Panc1 (cell line): ENCODE data around the gene CBLN1. TPM values are rescaled to one million over a fixed set of nuclear protein-coding genes. Genes with fewer than 3 reads are reported as not detected.

ENCODE experiments used
- ATAC-seq: fragments of 200-7000 bp; cut with Tn5 transposase; 2 replicates; pipeline ENCODE4 v1.9.1; 2020; ENCODE audit warnings: mild to moderate bottlenecking, moderate library complexity
- BruUV-seq: library from RNA; stranded (reverse); fragments of 400-500 nt; replicated peaks from 2 replicates; lab custom pipeline; 2021; lab: Mats Ljungman, UMichigan
- CTCF ChIA-PET: fragments of 300-600 bp; sonication (Branson Sonifier 250); formaldehyde crosslinking; loops from one replicate; lab custom pipeline; 2022; ENCODE audit warnings: antibody characterized with exemption; lab: Charles Lee
- POLR2A ChIA-PET: fragments of 300-600 bp; sonication (Branson Sonifier 250); formaldehyde crosslinking; loops from one replicate; lab custom pipeline; 2022; ENCODE audit warnings: antibody characterized with exemption; lab: Charles Lee
- DNase-seq: peaks from one replicate; pipeline ENCODE4 v3.0.0-alpha.2; 2010; ENCODE audit warnings: low read depth, low spot score
- H3K27ac ChIP-seq: 2 replicates; pipeline ENCODE4 v1.5.1; 2011; ENCODE audit warnings: mild to moderate bottlenecking, low read length, inconsistent platforms
- H3K27me3 ChIP-seq: fragments of 200-500 bp; sonication (Bioruptor generic); 2 replicates; pipeline ENCODE4 v1.6.0; 2014; ENCODE audit warnings: low read length, inconsistent platforms; ENCODE audit not compliant: control insufficient read depth, insufficient read depth
- H3K36me3 ChIP-seq: fragments of 200-500 bp; sonication (Bioruptor generic); 2 replicates; pipeline ENCODE4 v1.5.1; 2014; ENCODE audit warnings: inconsistent platforms, mild to moderate bottlenecking, low read length, moderate library complexity; ENCODE audit not compliant: control insufficient read depth, insufficient read depth
- H3K4me1 ChIP-seq: 2 replicates; pipeline ENCODE4 v1.5.1; 2011; ENCODE audit warnings: inconsistent platforms, mild to moderate bottlenecking, low read length, moderate library complexity; ENCODE audit not compliant: control insufficient read depth, insufficient read depth
- H3K4me3 ChIP-seq, 2 experiments: 2 replicates each; pipeline ENCODE4 v1.5.1; 2011 to 2012; ENCODE audit warnings: low read depth in 2 of 2, low read length in 2 of 2, mild to moderate bottlenecking in 2 of 2, inconsistent platforms in 1 of 2, moderate library complexity in 1 of 2
- H3K9me3 ChIP-seq: fragments of 200-500 bp; sonication (Bioruptor generic); 2 replicates; pipeline ENCODE4 v1.5.1; 2014; ENCODE audit warnings: low read depth, mild to moderate bottlenecking, inconsistent platforms, low read length, moderate library complexity; ENCODE audit not compliant: control insufficient read depth, insufficient read depth
- CTCF ChIP-seq: fragments of 450-650 bp; IDR thresholded peaks from 2 replicates; pipeline ENCODE4 v1.5.1; 2017; ENCODE audit warnings: mild to moderate bottlenecking
- POLR2AphosphoS5 ChIP-seq: IDR thresholded peaks from 2 replicates; pipeline ENCODE4 v1.6.1; 2012; ENCODE audit warnings: mild to moderate bottlenecking, low read depth, low read length, moderate library complexity
- REST ChIP-seq, 2 experiments: IDR thresholded peaks; 2 replicates each; pipeline ENCODE4 v1.6.1; 2011 to 2012; ENCODE audit warnings: low read depth in 2 of 2, control low read depth in 1 of 2, low read length in 1 of 2, mild to moderate bottlenecking in 1 of 2, moderate library complexity in 1 of 2; ENCODE audit not compliant: insufficient read depth in 1 of 2
- SIN3A ChIP-seq: IDR thresholded peaks from 2 replicates; pipeline ENCODE4 v1.6.1; 2012; ENCODE audit warnings: low read depth, mild to moderate bottlenecking, low read length, moderate library complexity, borderline replicate concordance; ENCODE audit not compliant: insufficient read depth
- TCF7L2 ChIP-seq: IDR thresholded peaks from 2 replicates; pipeline ENCODE4 v1.6.1; 2011; ENCODE audit warnings: mild to moderate bottlenecking, low read depth, low read length, inconsistent platforms
- in situ Hi-C: cut with HindIII; loops from 2 replicates; pipeline ENCODE4 v1.10.0; 2016; ENCODE audit warnings: low sequenced_read_pairs, low pct_unique_long_range_greater_than_20kb
- intact Hi-C: fragments of 100-400 bp; cut with micrococcal nuclease; formaldehyde crosslinking; loops from one replicate; pipeline ENCODE4 v1.10.0; 2022; ENCODE audit not compliant: unreplicated experiment
- total RNA-seq: library from RNA; stranded (reverse); gene quantifications from one replicate; pipeline ENCODE4 v1.2.1, GENCODE V29; 2021; ENCODE audit not compliant: unreplicated experiment

The CBLN1 gene
- total RNA-seq, 1 experiment from 2014 or later, result not detected

GRCh38 chr16:49262501-49262900 is 19.1 kb downstream of the CBLN1 start:
- Histone ChIP-seq H3K9me3 (no peaks in the 10 kb centered on the region), H3K4me1 (no peaks in the 10 kb centered on the region), H3K27me3 (no peaks in the 10 kb centered on the region), H3K4me3 (no peak overlapping the region), H3K36me3 (no peaks in the 10 kb centered on the region), H3K27ac (no peak overlapping the region)
- in situ Hi-C loops (no loop called here), intact Hi-C loops (no loop called here)
- CTCF ChIA-PET, result no interaction called here
- POLR2A ChIA-PET, result no interaction called here
- no peak for ATAC-seq
- BruUV-seq, result no TSS peak
- TF ChIP-seq SIN3A, result no peak
- TF ChIP-seq REST (IDR thresholded peaks at IDR 0.05; ENCODE audit: insufficient read depth in 1 of 2, low read depth in 2 of 2, low read length in 1 of 2), result no peak
- no peak for TF ChIP-seq TCF7L2
- TF ChIP-seq POLR2AphosphoS5, result no peak
- TF ChIP-seq CTCF, result no peak
- DNase-seq, result no peak

- no peaks in the 10 kb centered on the region for H3K9me3 ChIP-seq
- no peak overlapping the region for H3K27ac ChIP-seq
- H3K36me3 ChIP-seq, result no peaks in the 10 kb centered on the region
- intact Hi-C loops, result no loop called here
- BruUV-seq, result no TSS peak
- ChIA-PET CTCF (no interaction called here), POLR2A (no interaction called here)
- TF ChIP-seq POLR2AphosphoS5 (no peak), REST (IDR thresholded peaks at IDR 0.05; ENCODE audit: insufficient read depth in 1 of 2, low read depth in 2 of 2, low read length in 1 of 2) (no peak), TCF7L2 (no peak)
- H3K4me1 ChIP-seq, result no peaks in the 10 kb centered on the region
- DNase-seq, result no peak
- H3K27me3 ChIP-seq, result no peaks in the 10 kb centered on the region
- no peak for ATAC-seq
- H3K4me3 ChIP-seq, result no peak overlapping the region
- in situ Hi-C loops, result no loop called here
Observed at GRCh38 chr16:49261930-49262329, 19.7 kb downstream of the CBLN1 start.
